C4-2B (cell line): ENCODE data around the gene GALNT12.

ENCODE experiments used
- ZFX ChIP-seq: fragments of 450-650 bp; IDR thresholded peaks from 2 replicates; pipeline ENCODE4 v1.6.1; 2017
- TF ChIP-seq, protein P1 (sequence below): fragments of 450-650 bp; conservative IDR thresholded peaks from 2 replicates; pipeline ENCODE4 v1.5.1; 2017; ENCODE audit warnings: mild to moderate bottlenecking

DNA sequence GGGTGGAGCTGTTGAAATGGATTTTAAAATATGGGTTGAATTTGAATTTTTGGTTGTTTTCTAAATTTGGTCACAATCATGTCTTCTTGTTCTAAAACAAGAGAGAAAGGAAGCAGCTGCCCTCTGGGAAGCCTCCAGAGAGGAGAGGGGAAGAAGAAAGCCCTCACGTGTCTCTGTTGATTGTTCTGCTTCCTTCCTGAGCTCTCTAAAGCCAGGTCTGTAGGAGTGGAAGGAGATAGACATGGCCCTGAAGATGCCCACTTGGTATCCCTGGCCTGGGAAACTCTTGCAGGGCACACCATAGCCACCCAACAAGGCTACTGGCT is 59.6 kb downstream of the GALNT12 start:
- TF ChIP-seq, protein P1, sequence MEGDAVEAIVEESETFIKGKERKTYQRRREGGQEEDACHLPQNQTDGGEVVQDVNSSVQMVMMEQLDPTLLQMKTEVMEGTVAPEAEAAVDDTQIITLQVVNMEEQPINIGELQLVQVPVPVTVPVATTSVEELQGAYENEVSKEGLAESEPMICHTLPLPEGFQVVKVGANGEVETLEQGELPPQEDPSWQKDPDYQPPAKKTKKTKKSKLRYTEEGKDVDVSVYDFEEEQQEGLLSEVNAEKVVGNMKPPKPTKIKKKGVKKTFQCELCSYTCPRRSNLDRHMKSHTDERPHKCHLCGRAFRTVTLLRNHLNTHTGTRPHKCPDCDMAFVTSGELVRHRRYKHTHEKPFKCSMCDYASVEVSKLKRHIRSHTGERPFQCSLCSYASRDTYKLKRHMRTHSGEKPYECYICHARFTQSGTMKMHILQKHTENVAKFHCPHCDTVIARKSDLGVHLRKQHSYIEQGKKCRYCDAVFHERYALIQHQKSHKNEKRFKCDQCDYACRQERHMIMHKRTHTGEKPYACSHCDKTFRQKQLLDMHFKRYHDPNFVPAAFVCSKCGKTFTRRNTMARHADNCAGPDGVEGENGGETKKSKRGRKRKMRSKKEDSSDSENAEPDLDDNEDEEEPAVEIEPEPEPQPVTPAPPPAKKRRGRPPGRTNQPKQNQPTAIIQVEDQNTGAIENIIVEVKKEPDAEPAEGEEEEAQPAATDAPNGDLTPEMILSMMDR: no peak
- no peak for TF ChIP-seq ZFX
